WTC11 (cell line): ENCODE data around the gene GPATCH2L. TPM values are rescaled to one million over a fixed set of nuclear protein-coding genes. Genes with fewer than 3 reads are reported as not detected.

Source experiments
- ATAC-seq: fragments of 200-7000 bp; cut with Tn5 transposase; 2 replicates; pipeline ENCODE4 v1.10.0; 2021; ENCODE audit warnings: mild to moderate bottlenecking, moderate library complexity
- CTCF ChIA-PET: fragments of 300-600 bp; sonication (Branson Sonifier 250); formaldehyde crosslinking; loops from one replicate; lab custom pipeline; 2021; ENCODE audit warnings: antibody characterized with exemption; lab: Charles Lee
- POLR2A ChIA-PET: fragments of 350-600 bp; sonication (Branson Sonifier 250); formaldehyde crosslinking; loops from one replicate; lab custom pipeline; 2021; ENCODE audit warnings: antibody characterized with exemption; lab: Charles Lee
- DNase-seq: peaks from one replicate; pipeline ENCODE4 v3.0.0; 2021; ENCODE audit warnings: low spot score
- H3K27ac Mint-ChIP-seq: 2 replicates; pipeline ENCODE4 v1.8.0; 2021; ENCODE audit warnings: mixed read lengths
- H3K27me3 Mint-ChIP-seq: 2 replicates; pipeline ENCODE4 v1.8.0; 2021; ENCODE audit warnings: low read depth, mild to moderate bottlenecking, moderate library complexity, mixed read lengths
- H3K36me3 Mint-ChIP-seq: 2 replicates; pipeline ENCODE4 v1.8.0; 2021; ENCODE audit warnings: mixed read lengths
- H3K4me1 Mint-ChIP-seq: 2 replicates; pipeline ENCODE4 v1.8.0; 2022; ENCODE audit warnings: mixed read lengths
- H3K4me3 Mint-ChIP-seq: 2 replicates; pipeline ENCODE4 v1.8.0; 2021; ENCODE audit warnings: mild to moderate bottlenecking, moderate library complexity, mixed read lengths
- H3K9me3 Mint-ChIP-seq: 2 replicates; pipeline ENCODE4 v1.8.0; 2021; ENCODE audit warnings: mixed read lengths
- ARID4B ChIP-seq: sonication (generic); formaldehyde crosslinking; IDR thresholded peaks from 2 replicates; pipeline ENCODE4 v1.8.0; 2023; ENCODE audit warnings: missing genetic modification reagents, mild to moderate bottlenecking, borderline replicate concordance
- ATF3 ChIP-seq: sonication (generic); formaldehyde crosslinking; conservative IDR thresholded peaks from 2 replicates; pipeline ENCODE4 v1.8.1; 2022; ENCODE audit warnings: mild to moderate bottlenecking, missing genetic modification reagents
- ERG ChIP-seq: fragments of 250-450 bp; sonication (Bioruptor Pico); IDR thresholded peaks from 2 replicates; pipeline ENCODE4 v1.8.0; 2021; ENCODE audit warnings: mild to moderate bottlenecking
- GABPB1 ChIP-seq: sonication (generic); formaldehyde crosslinking; IDR thresholded peaks from 2 replicates; pipeline ENCODE4 v1.8.1; 2023; ENCODE audit warnings: mild to moderate bottlenecking, missing genetic modification reagents
- JUN ChIP-seq: sonication (generic); formaldehyde crosslinking; IDR thresholded peaks from 2 replicates; pipeline ENCODE4 v1.8.0; 2023; ENCODE audit warnings: mild to moderate bottlenecking, missing genetic modification reagents
- MXD4 ChIP-seq: fragments of 250-450 bp; sonication (Bioruptor Pico); IDR thresholded peaks from 2 replicates; pipeline ENCODE4 v1.8.0; 2021; ENCODE audit warnings: mild to moderate bottlenecking, moderate library complexity, borderline replicate concordance
- NR3C1 ChIP-seq: sonication (generic); formaldehyde crosslinking; conservative IDR thresholded peaks from 2 replicates; pipeline ENCODE4 v1.8.1; 2023; ENCODE audit warnings: low read depth, mild to moderate bottlenecking, missing genetic modification reagents
- TCF7 ChIP-seq: sonication (generic); formaldehyde crosslinking; IDR thresholded peaks from 2 replicates; pipeline ENCODE4 v1.8.0; 2022; ENCODE audit warnings: mild to moderate bottlenecking, low read depth, missing genetic modification reagents, moderate library complexity
- TEAD4 ChIP-seq: sonication (generic); formaldehyde crosslinking; IDR thresholded peaks from 2 replicates; pipeline ENCODE4 v1.8.0; 2022; ENCODE audit warnings: mild to moderate bottlenecking, missing genetic modification reagents
- USF1 ChIP-seq: sonication (generic); formaldehyde crosslinking; IDR thresholded peaks from 2 replicates; pipeline ENCODE4 v1.8.0; 2022; ENCODE audit warnings: mild to moderate bottlenecking, missing genetic modification reagents
- ZNF219 ChIP-seq: sonication (generic); formaldehyde crosslinking; IDR thresholded peaks from 2 replicates; pipeline ENCODE4 v1.8.0; 2023; ENCODE audit warnings: missing genetic modification reagents, mild to moderate bottlenecking, borderline replicate concordance
- ZNF396 ChIP-seq: fragments of 250-450 bp; sonication (Bioruptor Pico); IDR thresholded peaks from 2 replicates; pipeline ENCODE4 v1.8.0; 2021; ENCODE audit warnings: mild to moderate bottlenecking, moderate library complexity, borderline replicate concordance
- ZNF423 ChIP-seq: fragments of 250-450 bp; sonication (Bioruptor Pico); IDR thresholded peaks from 2 replicates; pipeline ENCODE4 v2.1.2; 2022; ENCODE audit warnings: mild to moderate bottlenecking, moderate library complexity
- ZNF671 ChIP-seq: fragments of 250-450 bp; sonication (Bioruptor Pico); IDR thresholded peaks from 2 replicates; pipeline ENCODE4 v1.8.0; 2021; ENCODE audit warnings: mild to moderate bottlenecking
- ZSCAN18 ChIP-seq: fragments of 250-450 bp; sonication (Bioruptor Pico); IDR thresholded peaks from 2 replicates; pipeline ENCODE4 v2.1.2; 2022; ENCODE audit warnings: mild to moderate bottlenecking, moderate library complexity
- total RNA-seq: library from RNA; stranded (reverse); gene quantifications from 3 replicates; pipeline ENCODE4 v1.2.3, GENCODE V29; 2021
- TF ChIP-seq, protein P1 (sequence below): sonication (generic); formaldehyde crosslinking; IDR thresholded peaks from 2 replicates; pipeline ENCODE4 v1.8.1; 2022; ENCODE audit warnings: low read depth, mild to moderate bottlenecking, moderate library complexity, missing genetic modification reagents, borderline replicate concordance
- TF ChIP-seq, protein P2 (sequence below): sonication (generic); formaldehyde crosslinking; IDR thresholded peaks from 2 replicates; pipeline ENCODE4 v1.8.1; 2023; ENCODE audit warnings: mild to moderate bottlenecking, missing genetic modification reagents

GPATCH2L gene
- total RNA-seq, 1 experiment from 2014 or later, result 67.2 TPM

DNA sequence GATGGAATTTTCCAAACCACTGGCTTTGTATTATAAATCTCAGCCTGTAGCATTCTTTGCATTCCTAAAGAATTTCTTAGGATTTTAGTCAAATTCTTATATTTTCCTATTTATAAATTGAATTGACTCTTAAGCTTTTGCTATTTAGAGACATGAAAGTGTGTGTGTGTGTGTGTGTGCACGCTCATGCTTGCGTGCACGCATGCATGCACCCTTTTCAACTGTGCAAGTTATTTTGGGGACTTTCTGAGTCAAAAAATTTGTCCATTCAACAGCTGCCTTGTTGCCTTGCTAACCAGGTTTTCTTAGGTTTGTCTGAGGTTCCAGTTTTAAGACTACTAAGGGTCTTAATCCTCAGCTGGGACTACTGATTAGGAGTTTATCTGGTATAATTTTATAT is 42.6 kb downstream of the GPATCH2L start (continued):
- TF ChIP-seq ERG (CRISPR knock-in tag) (no peak), ZNF219 (CRISPR knock-in tag) (no peak), ZNF671 (CRISPR knock-in tag) (no peak)

DNA sequence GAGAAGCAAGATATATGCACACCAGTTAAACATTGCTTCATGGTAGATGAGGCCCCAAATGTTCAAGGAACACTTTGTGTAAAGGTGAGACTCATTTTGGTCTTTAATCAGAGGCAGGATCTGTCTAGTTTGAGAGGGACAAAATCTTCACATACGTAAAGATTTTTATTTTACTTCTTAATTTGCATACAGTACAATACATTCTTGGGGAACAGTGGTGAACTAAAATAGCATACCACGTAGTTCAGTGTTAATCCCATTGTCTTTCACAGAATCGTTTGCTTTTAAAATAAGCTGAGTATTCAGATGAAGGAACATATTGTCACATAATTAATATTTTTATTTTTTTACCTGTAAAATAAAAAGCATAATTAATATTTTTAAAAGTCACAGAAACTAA is 43.3 kb downstream of the GPATCH2L start:
- ATAC-seq (no peak), DNase-seq (no peak)
- H3K9me3 Mint-ChIP-seq, result peaks cover 6% of the 10 kb centered on the region
- H3K4me3 Mint-ChIP-seq, result no peak overlapping the region
- CTCF ChIA-PET, result interaction anchor here (1.1 kb wide), 1 partner anchor 13 kb away, joined by 3 read pairs; no protein-coding TSS in a partner anchor
- H3K4me1 Mint-ChIP-seq, result peaks cover 5% of the 10 kb centered on the region; the same call in 1 of the 2 replicates
- no peak overlapping the region; the same call in 1 of the 2 replicates for H3K27ac Mint-ChIP-seq
- H3K27me3 Mint-ChIP-seq, result no peaks in the 10 kb centered on the region
- TF ChIP-seq MXD4 (CRISPR knock-in tag), result no peak
- TF ChIP-seq TEAD4 (CRISPR knock-in tag), result no peak
- TF ChIP-seq ATF3 (CRISPR knock-in tag), result no peak
- TF ChIP-seq, protein P1, sequence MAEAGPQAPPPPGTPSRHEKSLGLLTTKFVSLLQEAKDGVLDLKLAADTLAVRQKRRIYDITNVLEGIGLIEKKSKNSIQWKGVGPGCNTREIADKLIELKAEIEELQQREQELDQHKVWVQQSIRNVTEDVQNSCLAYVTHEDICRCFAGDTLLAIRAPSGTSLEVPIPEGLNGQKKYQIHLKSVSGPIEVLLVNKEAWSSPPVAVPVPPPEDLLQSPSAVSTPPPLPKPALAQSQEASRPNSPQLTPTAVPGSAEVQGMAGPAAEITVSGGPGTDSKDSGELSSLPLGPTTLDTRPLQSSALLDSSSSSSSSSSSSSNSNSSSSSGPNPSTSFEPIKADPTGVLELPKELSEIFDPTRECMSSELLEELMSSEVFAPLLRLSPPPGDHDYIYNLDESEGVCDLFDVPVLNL, result no peak
- no peak for TF ChIP-seq GABPB1 (CRISPR knock-in tag)
- TF ChIP-seq USF1 (CRISPR knock-in tag), result no peak
- TF ChIP-seq JUN, result no peak
- no peak for TF ChIP-seq ZNF423 (CRISPR knock-in tag)
- TF ChIP-seq TCF7 (CRISPR knock-in tag), result no peak
- TF ChIP-seq ZSCAN18 (CRISPR knock-in tag), result no peak
- TF ChIP-seq, protein P2, sequence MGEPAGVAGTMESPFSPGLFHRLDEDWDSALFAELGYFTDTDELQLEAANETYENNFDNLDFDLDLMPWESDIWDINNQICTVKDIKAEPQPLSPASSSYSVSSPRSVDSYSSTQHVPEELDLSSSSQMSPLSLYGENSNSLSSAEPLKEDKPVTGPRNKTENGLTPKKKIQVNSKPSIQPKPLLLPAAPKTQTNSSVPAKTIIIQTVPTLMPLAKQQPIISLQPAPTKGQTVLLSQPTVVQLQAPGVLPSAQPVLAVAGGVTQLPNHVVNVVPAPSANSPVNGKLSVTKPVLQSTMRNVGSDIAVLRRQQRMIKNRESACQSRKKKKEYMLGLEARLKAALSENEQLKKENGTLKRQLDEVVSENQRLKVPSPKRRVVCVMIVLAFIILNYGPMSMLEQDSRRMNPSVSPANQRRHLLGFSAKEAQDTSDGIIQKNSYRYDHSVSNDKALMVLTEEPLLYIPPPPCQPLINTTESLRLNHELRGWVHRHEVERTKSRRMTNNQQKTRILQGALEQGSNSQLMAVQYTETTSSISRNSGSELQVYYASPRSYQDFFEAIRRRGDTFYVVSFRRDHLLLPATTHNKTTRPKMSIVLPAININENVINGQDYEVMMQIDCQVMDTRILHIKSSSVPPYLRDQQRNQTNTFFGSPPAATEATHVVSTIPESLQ, result no peak
- no peak for TF ChIP-seq NR3C1
- TF ChIP-seq ARID4B (CRISPR knock-in tag), result no peak
- TF ChIP-seq ZNF396 (CRISPR knock-in tag), result no peak
- H3K36me3 Mint-ChIP-seq, result peaks cover 51% of the 10 kb centered on the region
- POLR2A ChIA-PET, result no interaction called here
